Measurements from ENCODE around the gene GMNC. TPM values are rescaled to one million over a fixed set of nuclear protein-coding genes. Genes with fewer than 3 reads are reported as not detected.

GMNC gene
- polyA plus RNA-seq, 1 of the 3 experiments (the other 2 are of a cell fraction), result not detected

DNA sequence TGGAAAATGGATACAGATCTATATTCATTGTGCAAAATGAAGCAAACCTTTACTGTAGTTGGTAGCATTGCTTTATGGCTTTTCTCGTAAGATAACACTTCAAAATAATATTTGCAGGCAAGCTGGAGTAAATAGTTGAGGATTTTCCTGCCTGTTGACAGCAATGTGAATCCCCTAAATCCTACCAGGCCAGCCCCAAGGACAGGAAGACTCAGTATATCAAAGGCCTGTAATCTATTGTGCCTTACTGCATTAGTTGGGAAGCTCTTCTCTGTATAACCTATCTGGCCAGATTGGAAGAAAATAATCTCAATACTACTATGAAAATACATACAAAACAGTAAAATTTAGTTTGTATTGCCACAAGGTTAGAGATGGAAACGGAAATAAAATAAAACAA, 4.6 kb upstream of the GMNC start (continued):
- TF ChIP-seq, protein P1, sequence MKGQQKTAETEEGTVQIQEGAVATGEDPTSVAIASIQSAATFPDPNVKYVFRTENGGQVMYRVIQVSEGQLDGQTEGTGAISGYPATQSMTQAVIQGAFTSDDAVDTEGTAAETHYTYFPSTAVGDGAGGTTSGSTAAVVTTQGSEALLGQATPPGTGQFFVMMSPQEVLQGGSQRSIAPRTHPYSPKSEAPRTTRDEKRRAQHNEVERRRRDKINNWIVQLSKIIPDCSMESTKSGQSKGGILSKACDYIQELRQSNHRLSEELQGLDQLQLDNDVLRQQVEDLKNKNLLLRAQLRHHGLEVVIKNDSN (IDR thresholded peaks at IDR 0.05; ENCODE audit: borderline replicate concordance, low read depth), result no peak
- TF ChIP-seq TAF1 (IDR thresholded peaks at IDR 0.05; ENCODE audit: borderline replicate concordance, low read depth, low read length) (no peak), GATA2 (CRISPR knock-in tag; IDR thresholded peaks at IDR 0.05) (no peak)

DNA sequence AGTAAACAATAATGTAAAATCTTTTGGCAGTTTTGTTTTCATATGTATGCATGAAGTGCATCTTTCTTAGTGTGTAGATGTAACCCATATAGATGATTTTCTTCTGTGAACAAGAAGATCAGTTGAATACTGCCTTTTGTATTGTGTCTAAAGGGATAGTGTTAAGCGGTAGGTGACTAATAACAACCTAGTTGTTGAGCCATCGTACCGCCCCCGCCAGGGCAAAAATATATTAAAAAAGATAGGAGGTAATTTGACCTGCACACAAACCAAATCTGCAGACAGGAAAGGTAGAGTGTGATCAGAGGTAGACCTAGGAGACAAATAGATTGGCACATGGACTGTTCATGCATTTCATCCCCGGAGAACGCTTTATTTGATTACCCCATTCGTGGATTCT, 3.3 kb upstream of the GMNC start:
- Histone ChIP-seq H2AFZ (ENCODE audit: low read depth) (no peak overlapping the region), H3K27me3 (ENCODE audit: insufficient read depth) (peaks cover 18% of the 10 kb centered on the region; the same call in 1 of the 2 replicates), H3K79me2 (ENCODE audit: insufficient read depth) (no peaks in the 10 kb centered on the region), H3K4me1 (ENCODE audit: control insufficient read depth in 1 of 2, insufficient read depth in 2 of 2, low read depth in 1 of 2, low read length in 1 of 2) (peaks cover 0 to 3% of the 10 kb centered on the region in 2 experiments; a peak in 1 of 4 replicates), H3K4me2 (no peak overlapping the region), H3F3A (replicated peaks; ENCODE audit: insufficient read depth) (no peaks in the 10 kb centered on the region), H3K9me2 (no peaks in the 10 kb centered on the region), H3K9ac (no peak overlapping the region), H3K9me3 (no peaks in the 10 kb centered on the region), H3K27ac (ENCODE audit: low read depth in 2 of 2, low read length in 1 of 2) (no peak overlapping the region), H3K4me3 (ENCODE audit: low read depth in 2 of 2, low read length in 1 of 2) (no peak overlapping the region), H3K36me3 (replicated peaks in 1 of 2; ENCODE audit: control insufficient read depth in 1 of 2, insufficient read depth in 2 of 2, low read length in 1 of 2) (no peaks in the 10 kb centered on the region), H4K20me1 (ENCODE audit: insufficient read depth) (no peaks in the 10 kb centered on the region)
- 2% methylated on average over 7 of the region's 7 CpGs for WGBS (ENCODE audit: low lambda C conversion rate)
- no peak for DNase-seq
- TF ChIP-seq GABPA (IDR thresholded peaks at IDR 0.05; ENCODE audit: low read depth) (no peak), MEF2A (IDR thresholded peaks at IDR 0.05; ENCODE audit: borderline replicate concordance, low read depth) (no peak), FOSL2 (IDR thresholded peaks at IDR 0.05; ENCODE audit: borderline replicate concordance, low read depth) (no peak), YY1 (IDR thresholded peaks at IDR 0.05; ENCODE audit: low read depth) (no peak), SMC3 (IDR thresholded peaks at IDR 0.05; ENCODE audit: low read depth, low read length) (no peak)
- TF ChIP-seq, protein P2, sequence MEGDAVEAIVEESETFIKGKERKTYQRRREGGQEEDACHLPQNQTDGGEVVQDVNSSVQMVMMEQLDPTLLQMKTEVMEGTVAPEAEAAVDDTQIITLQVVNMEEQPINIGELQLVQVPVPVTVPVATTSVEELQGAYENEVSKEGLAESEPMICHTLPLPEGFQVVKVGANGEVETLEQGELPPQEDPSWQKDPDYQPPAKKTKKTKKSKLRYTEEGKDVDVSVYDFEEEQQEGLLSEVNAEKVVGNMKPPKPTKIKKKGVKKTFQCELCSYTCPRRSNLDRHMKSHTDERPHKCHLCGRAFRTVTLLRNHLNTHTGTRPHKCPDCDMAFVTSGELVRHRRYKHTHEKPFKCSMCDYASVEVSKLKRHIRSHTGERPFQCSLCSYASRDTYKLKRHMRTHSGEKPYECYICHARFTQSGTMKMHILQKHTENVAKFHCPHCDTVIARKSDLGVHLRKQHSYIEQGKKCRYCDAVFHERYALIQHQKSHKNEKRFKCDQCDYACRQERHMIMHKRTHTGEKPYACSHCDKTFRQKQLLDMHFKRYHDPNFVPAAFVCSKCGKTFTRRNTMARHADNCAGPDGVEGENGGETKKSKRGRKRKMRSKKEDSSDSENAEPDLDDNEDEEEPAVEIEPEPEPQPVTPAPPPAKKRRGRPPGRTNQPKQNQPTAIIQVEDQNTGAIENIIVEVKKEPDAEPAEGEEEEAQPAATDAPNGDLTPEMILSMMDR (IDR thresholded peaks at IDR 0.05), result peak; percentile 25
- CTCF ChIA-PET, result interaction anchor here (1.1 to 2.5 kb wide), 3 partner anchors 14 to 18 kb away, joined by 3 to 7 read pairs (median 7); no protein-coding TSS in a partner anchor
- POLR2A ChIA-PET, result no interaction called here

DNA sequence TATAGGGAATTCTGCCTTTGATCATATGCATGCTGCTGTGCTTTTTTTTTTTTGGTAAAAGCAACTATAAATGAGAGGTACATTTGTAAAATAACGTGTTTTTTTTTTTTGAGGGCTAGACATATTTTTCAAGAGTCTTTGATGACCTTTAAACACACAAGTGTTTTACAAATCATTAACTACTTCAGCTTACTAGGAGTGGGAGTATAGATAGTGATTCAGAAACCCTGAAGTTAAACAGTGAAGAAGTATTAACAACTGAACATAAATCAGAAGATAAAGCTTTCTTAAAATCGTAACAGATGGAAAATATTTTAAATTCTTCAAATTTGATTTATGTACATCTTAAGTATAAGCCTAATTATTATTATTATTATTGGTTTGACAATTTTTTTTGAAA, 2.9 kb upstream of the GMNC start:
- 0% methylated on average over 2 of the region's 2 CpGs for WGBS (ENCODE audit: low lambda C conversion rate)
- H3K4me2 ChIP-seq, result no peak overlapping the region
- no peak overlapping the region for H3K4me3 ChIP-seq (ENCODE audit: low read depth in 2 of 2, low read length in 1 of 2)
- ChIA-PET CTCF (interaction anchor here (1.7 to 2.5 kb wide), 2 partner anchors 18 kb away, joined by 7 read pairs; no protein-coding TSS in a partner anchor), POLR2A (no interaction called here)
- H3K4me1 ChIP-seq (ENCODE audit: control insufficient read depth in 1 of 2, insufficient read depth in 2 of 2, low read depth in 1 of 2, low read length in 1 of 2), result peaks cover 0 to 3% of the 10 kb centered on the region in 2 experiments; a peak in 1 of 4 replicates
- TF ChIP-seq EP300 (IDR thresholded peaks at IDR 0.05; ENCODE audit: borderline replicate concordance in 1 of 2, low read depth in 1 of 2, low read length in 1 of 2) (no peak), YY1 (IDR thresholded peaks at IDR 0.05; ENCODE audit: low read depth) (no peak), ELF1 (IDR thresholded peaks at IDR 0.05) (no peak), JUND (IDR thresholded peaks at IDR 0.05) (no peak)
- TF ChIP-seq, protein P3, sequence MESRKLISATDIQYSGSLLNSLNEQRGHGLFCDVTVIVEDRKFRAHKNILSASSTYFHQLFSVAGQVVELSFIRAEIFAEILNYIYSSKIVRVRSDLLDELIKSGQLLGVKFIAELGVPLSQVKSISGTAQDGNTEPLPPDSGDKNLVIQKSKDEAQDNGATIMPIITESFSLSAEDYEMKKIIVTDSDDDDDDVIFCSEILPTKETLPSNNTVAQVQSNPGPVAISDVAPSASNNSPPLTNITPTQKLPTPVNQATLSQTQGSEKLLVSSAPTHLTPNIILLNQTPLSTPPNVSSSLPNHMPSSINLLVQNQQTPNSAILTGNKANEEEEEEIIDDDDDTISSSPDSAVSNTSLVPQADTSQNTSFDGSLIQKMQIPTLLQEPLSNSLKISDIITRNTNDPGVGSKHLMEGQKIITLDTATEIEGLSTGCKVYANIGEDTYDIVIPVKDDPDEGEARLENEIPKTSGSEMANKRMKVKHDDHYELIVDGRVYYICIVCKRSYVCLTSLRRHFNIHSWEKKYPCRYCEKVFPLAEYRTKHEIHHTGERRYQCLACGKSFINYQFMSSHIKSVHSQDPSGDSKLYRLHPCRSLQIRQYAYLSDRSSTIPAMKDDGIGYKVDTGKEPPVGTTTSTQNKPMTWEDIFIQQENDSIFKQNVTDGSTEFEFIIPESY (IDR thresholded peaks at IDR 0.05; ENCODE audit: borderline replicate concordance, low read depth), result no peak
- TF ChIP-seq, protein P4, sequence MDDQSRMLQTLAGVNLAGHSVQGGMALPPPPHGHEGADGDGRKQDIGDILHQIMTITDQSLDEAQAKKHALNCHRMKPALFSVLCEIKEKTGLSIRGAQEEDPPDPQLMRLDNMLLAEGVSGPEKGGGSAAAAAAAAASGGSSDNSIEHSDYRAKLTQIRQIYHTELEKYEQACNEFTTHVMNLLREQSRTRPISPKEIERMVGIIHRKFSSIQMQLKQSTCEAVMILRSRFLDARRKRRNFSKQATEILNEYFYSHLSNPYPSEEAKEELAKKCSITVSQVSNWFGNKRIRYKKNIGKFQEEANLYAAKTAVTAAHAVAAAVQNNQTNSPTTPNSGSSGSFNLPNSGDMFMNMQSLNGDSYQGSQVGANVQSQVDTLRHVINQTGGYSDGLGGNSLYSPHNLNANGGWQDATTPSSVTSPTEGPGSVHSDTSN (IDR thresholded peaks at IDR 0.05), result no peak
- no peaks in the 10 kb centered on the region for H4K20me1 ChIP-seq (ENCODE audit: insufficient read depth)
- H3K9ac ChIP-seq, result no peak overlapping the region
- DNase-seq, result no peak
- no peak overlapping the region for H3K27ac ChIP-seq (ENCODE audit: low read depth in 2 of 2, low read length in 1 of 2)
- H3K9me2 ChIP-seq, result no peaks in the 10 kb centered on the region
- peaks cover 18% of the 10 kb centered on the region; the same call in 1 of the 2 replicates for H3K27me3 ChIP-seq (ENCODE audit: insufficient read depth)
- H3F3A ChIP-seq (replicated peaks; ENCODE audit: insufficient read depth), result no peaks in the 10 kb centered on the region
- no peaks in the 10 kb centered on the region for H3K9me3 ChIP-seq
- no peaks in the 10 kb centered on the region for H3K79me2 ChIP-seq (ENCODE audit: insufficient read depth)
- H2AFZ ChIP-seq (ENCODE audit: low read depth), result no peak overlapping the region
- no peaks in the 10 kb centered on the region for H3K36me3 ChIP-seq (replicated peaks in 1 of 2; ENCODE audit: control insufficient read depth in 1 of 2, insufficient read depth in 2 of 2, low read length in 1 of 2)

Data from SK-N-SH (cell line).